ENCODE results near the gene ZFY. TPM values are rescaled to one million over a fixed set of nuclear protein-coding genes. Genes with fewer than 3 reads are reported as not detected.
A peak's percentile ranks its signal among the peaks of the same experiment; 100 is the strongest.

ZFY gene
- total RNA-seq, 4 donors from 2014 or later = 19.8 to 29.0 TPM; not detected in 2

- 0% methylated on average over 17 of the region's 63 CpGs; no CpG with 5 or more reads in 1 of the 2 donors for WGBS, 2 donors (ENCODE audit: low coverage in 1 of 2)
- H3K9me3 ChIP-seq = no peaks in the 10 kb centered on the region
- peaks cover 0 to 42% (median 0%) of the 10 kb centered on the region in 3 donors for H3K4me1 ChIP-seq
- TF ChIP-seq, protein P1, sequence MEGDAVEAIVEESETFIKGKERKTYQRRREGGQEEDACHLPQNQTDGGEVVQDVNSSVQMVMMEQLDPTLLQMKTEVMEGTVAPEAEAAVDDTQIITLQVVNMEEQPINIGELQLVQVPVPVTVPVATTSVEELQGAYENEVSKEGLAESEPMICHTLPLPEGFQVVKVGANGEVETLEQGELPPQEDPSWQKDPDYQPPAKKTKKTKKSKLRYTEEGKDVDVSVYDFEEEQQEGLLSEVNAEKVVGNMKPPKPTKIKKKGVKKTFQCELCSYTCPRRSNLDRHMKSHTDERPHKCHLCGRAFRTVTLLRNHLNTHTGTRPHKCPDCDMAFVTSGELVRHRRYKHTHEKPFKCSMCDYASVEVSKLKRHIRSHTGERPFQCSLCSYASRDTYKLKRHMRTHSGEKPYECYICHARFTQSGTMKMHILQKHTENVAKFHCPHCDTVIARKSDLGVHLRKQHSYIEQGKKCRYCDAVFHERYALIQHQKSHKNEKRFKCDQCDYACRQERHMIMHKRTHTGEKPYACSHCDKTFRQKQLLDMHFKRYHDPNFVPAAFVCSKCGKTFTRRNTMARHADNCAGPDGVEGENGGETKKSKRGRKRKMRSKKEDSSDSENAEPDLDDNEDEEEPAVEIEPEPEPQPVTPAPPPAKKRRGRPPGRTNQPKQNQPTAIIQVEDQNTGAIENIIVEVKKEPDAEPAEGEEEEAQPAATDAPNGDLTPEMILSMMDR (IDR thresholded peaks at IDR 0.05) = peak in 3 of 4 experiments; percentile 44 to 74 (median 65)
- TF ChIP-seq EP300 (IDR thresholded peaks at IDR 0.05) = no peak
- H3K4me3 ChIP-seq = peak overlapping the region; percentile 49 to 69
- no peak for ATAC-seq
- H3K27me3 ChIP-seq = no peaks in the 10 kb centered on the region
- H3K36me3 ChIP-seq = peaks cover 0 to 1% of the 10 kb centered on the region in 2 donors
- H3K27ac ChIP-seq = peak overlapping the region in 2 of 4 donors; percentile 91 to 96
Measured at GRCh38 chrY:2935716-2936435, 695 bp downstream of the ZFY start.

DNA sequence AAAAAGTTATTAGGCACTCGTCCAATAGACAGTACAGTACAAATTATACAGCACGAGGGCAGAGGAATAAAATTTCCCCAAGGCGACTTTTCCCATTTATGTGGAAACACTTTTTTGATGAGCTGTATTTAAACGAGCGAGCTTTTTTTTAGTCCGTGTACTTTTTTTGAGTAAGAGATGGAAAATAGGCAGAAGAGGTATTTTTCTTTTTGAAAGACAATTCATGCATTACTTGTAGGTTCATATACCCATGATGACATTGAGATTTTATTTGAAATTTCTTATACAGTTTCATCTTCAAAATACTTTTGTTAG is 1.2 kb downstream of the ZFY start:
- Histone ChIP-seq H3K4me3 (peak overlapping the region; percentile 49 to 69), H3K36me3 (no peaks in the 10 kb centered on the region), H3K4me1 (peaks cover 0 to 48% (median 0%) of the 10 kb centered on the region in 3 donors), H3K9me3 (no peaks in the 10 kb centered on the region), H3K27me3 (no peaks in the 10 kb centered on the region), H3K27ac (peak overlapping the region in 2 of 4 donors; percentile 91 to 96)
- WGBS, 2 donors (ENCODE audit: low coverage in 1 of 2) = 1% methylated on average over 6 of the region's 6 CpGs; no CpG with 5 or more reads in 1 of the 2 donors
- TF ChIP-seq, protein P1 (IDR thresholded peaks at IDR 0.05) = no peak
- TF ChIP-seq EP300 (IDR thresholded peaks at IDR 0.05) (no peak), POLR2A (IDR thresholded peaks at IDR 0.05) (no peak), POLR2AphosphoS5 (IDR thresholded peaks at IDR 0.05) (no peak)
- no peak for ATAC-seq

DNA sequence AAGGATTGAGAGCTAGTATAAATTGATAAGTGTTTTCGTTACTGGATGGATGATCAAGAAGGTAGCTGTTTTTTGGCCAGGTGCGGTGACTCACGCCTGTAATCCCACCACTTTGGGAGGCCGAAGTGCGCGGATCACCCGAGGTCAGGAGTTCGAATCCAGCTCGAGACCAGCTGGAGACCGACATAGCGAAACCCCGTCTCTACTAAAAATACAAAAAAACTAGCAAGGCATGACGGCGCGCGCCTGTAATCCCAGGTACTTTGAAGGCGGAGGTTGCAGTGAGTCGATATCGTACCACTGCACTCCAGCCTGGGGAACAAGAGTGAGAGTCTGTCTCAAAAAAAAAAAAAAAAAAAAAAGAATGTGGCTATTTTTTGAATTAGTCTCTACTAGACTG is 2.0 kb downstream of the ZFY start:
- peak overlapping the region in 1 of 4 donors; percentile 96 for H3K27ac ChIP-seq

DNA sequence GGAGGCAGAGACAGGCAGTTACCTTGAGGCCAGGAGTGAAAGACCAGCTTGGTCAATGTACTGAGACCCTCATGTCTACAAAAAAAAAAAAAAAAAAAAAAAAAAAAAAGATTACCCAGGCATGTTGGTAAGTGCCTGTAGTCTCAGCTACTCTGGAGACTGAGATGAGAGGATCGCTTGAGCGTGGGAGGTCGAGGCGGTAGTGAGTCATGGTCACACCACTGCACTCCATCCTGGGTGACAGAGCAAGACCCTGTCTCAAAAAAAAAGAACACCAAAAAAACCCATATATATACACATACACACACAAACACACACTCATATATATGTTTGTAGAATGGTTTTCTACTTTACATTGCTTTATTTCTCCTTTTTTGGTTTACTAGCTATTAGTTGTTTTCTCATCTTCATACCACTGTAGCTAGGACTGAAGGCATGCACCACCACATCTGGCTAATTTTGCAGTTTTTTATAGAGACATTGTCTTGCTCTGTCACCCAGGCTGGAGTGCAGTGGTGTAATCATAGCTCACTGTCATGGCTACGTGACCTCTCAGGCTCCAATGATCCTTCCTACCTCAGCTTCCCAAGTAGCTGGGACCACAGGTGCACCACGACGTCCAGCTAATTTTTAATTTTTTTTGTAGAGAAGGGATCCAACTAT is 14.5 kb downstream of the ZFY start:
- no peaks in the 10 kb centered on the region for H3K9me3 ChIP-seq
- no peak for TF ChIP-seq EP300 (IDR thresholded peaks at IDR 0.05)
- no peak for TF ChIP-seq POLR2A (IDR thresholded peaks at IDR 0.05)
- no peak for TF ChIP-seq POLR2AphosphoS5 (IDR thresholded peaks at IDR 0.05)
- TF ChIP-seq, protein P1 (IDR thresholded peaks at IDR 0.05) = no peak
- WGBS, 2 donors (ENCODE audit: low coverage in 1 of 2) = 89% methylated on average over 5 of the region's 7 CpGs; no CpG with 5 or more reads in 1 of the 2 donors
- H3K4me3 ChIP-seq = no peak overlapping the region
- H3K27me3 ChIP-seq = no peaks in the 10 kb centered on the region
- no peaks in the 10 kb centered on the region for H3K36me3 ChIP-seq
- peaks cover 0 to 30% (median 0%) of the 10 kb centered on the region in 3 donors for H3K4me1 ChIP-seq
- ATAC-seq = no peak
- no peak overlapping the region for H3K27ac ChIP-seq

More for the DNA sequence above, 2.0 kb downstream of the ZFY start:
- ATAC-seq = no peak
- Histone ChIP-seq H3K4me3 (peak overlapping the region in 1 of 2 donors; percentile 69), H3K36me3 (no peaks in the 10 kb centered on the region), H3K4me1 (peaks cover 0 to 49% (median 0%) of the 10 kb centered on the region in 3 donors), H3K9me3 (no peaks in the 10 kb centered on the region), H3K27me3 (no peaks in the 10 kb centered on the region)
- TF ChIP-seq EP300 (IDR thresholded peaks at IDR 0.05) = no peak
- no peak for TF ChIP-seq POLR2A (IDR thresholded peaks at IDR 0.05)
- 80% methylated on average over 11 of the region's 19 CpGs; no CpG with 5 or more reads in 1 of the 2 donors for WGBS, 2 donors (ENCODE audit: low coverage in 1 of 2)

DNA sequence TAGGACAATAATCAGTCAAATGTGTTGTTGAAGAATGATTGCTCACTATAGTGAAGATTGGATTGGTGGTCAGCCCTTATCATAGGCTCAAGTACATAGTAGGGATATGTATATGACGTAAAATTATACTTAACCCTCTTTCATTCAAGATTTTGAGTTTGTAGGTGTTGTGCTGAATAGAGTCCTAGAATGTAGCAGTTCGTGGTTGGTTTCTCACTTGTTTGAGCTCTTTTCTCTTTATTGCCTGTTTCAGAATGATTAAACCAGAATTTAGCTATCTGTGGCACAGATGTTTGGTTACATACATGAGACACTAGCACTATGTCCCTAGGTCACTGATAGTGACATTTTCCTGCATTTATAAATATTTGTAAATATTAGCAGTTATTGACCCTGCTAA is 15.5 kb downstream of the ZFY start:
- WGBS, 2 donors (ENCODE audit: low coverage in 1 of 2) = 100% methylated on average over 2 of the region's 2 CpGs; no CpG with 5 or more reads in 1 of the 2 donors
- no peak for TF ChIP-seq POLR2AphosphoS5 (IDR thresholded peaks at IDR 0.05)
- TF ChIP-seq, protein P1 (IDR thresholded peaks at IDR 0.05) = no peak
- no peak for TF ChIP-seq POLR2A (IDR thresholded peaks at IDR 0.05)
- no peak for TF ChIP-seq EP300 (IDR thresholded peaks at IDR 0.05)
- Histone ChIP-seq H3K4me3 (no peak overlapping the region), H3K27me3 (no peaks in the 10 kb centered on the region), H3K36me3 (no peaks in the 10 kb centered on the region), H3K4me1 (peaks cover 0 to 23% (median 0%) of the 10 kb centered on the region in 3 donors), H3K9me3 (no peaks in the 10 kb centered on the region), H3K27ac (no peak overlapping the region)
- ATAC-seq = no peak
